OCI-LY7 (cell line): ENCODE results near the gene ARF3.

Experiments
- EZH2phosphoT487 ChIP-seq: fragments of 200-600 bp; sonication (generic); IDR thresholded peaks from 2 replicates; pipeline ENCODE4 v1.6.1; 2018; ENCODE audit warnings: low read depth, borderline replicate concordance, mild to moderate bottlenecking, mixed run types, antibody characterized with exemption, low read length, moderate library complexity, mixed read lengths
- TF ChIP-seq, protein P1 (sequence below): fragments of 200-600 bp; sonication (generic); conservative IDR thresholded peaks from 2 replicates; pipeline ENCODE4 v1.5.1; 2014; ENCODE audit warnings: mild to moderate bottlenecking, antibody characterized with exemption, low read length, moderate library complexity, mixed read lengths

DNA sequence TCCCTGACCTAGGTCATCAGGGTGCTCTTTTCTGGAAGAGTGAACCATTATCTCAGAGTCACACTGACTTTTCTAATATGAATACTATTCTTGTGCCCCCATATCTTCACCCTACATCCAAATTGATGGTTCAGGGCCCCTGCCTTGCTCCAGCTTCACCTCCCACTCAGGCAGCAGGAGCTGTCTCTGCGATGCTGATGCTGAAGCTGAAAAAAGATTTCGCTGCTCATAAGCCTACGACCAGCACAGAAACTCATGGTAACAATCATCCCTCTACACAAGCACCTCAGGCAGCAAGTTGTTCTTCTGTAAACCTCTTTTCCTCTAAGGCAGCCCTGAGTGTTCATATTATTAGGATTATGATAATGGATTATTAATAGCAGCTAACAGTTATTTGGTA is 3.2 kb downstream of the ARF3 start:
- TF ChIP-seq, protein P1, sequence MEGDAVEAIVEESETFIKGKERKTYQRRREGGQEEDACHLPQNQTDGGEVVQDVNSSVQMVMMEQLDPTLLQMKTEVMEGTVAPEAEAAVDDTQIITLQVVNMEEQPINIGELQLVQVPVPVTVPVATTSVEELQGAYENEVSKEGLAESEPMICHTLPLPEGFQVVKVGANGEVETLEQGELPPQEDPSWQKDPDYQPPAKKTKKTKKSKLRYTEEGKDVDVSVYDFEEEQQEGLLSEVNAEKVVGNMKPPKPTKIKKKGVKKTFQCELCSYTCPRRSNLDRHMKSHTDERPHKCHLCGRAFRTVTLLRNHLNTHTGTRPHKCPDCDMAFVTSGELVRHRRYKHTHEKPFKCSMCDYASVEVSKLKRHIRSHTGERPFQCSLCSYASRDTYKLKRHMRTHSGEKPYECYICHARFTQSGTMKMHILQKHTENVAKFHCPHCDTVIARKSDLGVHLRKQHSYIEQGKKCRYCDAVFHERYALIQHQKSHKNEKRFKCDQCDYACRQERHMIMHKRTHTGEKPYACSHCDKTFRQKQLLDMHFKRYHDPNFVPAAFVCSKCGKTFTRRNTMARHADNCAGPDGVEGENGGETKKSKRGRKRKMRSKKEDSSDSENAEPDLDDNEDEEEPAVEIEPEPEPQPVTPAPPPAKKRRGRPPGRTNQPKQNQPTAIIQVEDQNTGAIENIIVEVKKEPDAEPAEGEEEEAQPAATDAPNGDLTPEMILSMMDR, result no peak
- no peak for TF ChIP-seq EZH2phosphoT487
